ENCODE measurements around the gene SACS. TPM values are rescaled to one million over a fixed set of nuclear protein-coding genes. Genes with fewer than 3 reads are reported as not detected.
A peak's percentile ranks its signal among the peaks of the same experiment; 100 is the strongest.

The SACS gene
- total RNA-seq, 1 experiment from 2014 or later: 11.6 TPM

DNA sequence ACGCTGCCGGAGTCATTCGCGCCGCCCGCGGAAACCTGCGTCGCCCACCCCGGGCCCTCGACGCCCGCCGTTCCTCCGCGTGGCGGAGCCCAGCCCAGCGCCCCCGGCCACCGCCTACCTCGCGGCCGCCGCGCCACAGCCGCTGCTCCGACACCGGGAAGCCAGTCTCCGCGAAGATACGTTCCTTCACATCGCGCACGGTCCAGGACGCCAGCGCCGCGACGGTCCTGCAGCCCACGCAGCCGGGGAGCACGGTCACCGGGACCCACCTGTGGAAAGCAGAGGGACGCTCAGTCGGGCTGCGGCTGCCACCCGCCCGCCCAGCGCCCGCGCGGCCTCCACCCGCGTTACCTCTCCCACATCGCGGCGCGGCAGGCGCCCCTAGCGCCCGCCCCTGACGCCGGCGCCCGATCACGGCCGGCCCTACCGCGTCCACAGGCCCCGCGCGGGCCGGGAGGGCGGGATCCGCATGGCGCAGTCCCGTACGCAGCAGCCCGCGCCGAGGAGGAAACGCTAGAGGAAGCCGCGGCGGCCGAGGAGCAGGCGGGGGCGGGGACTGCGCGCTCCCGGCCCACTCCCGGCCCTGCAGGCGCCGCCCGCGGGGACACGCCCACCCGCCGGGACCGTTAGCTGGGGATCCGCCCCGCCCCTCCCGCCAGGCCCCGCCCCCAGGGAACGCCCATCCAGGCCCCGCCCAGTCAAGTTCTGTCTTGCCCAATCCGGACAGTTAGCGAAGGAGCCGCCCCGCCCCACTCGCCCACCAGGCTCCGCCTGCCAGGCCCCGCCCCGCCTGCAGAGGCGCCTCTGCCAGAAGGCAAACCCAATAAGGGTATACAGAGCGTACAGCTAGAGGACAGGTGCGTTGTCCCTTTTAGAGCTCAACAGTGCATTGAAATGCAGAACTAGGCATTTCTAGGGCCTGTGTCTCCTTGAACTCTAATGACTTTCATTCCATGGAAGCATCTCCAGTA lies 58.2 kb downstream of the SACS start:
- H3K36me3 Mint-ChIP-seq (ENCODE audit: insufficient read depth, unreplicated experiment): peaks cover 16% of the 10 kb centered on the region
- H3K4me1 Mint-ChIP-seq (ENCODE audit: low read depth, unreplicated experiment): peaks cover 11% of the 10 kb centered on the region
- no peak overlapping the region for H3K27ac Mint-ChIP-seq (ENCODE audit: unreplicated experiment)
- no TSS peak for BruUV-seq (replicated peaks)
- H3K27me3 Mint-ChIP-seq (ENCODE audit: unreplicated experiment): no peaks in the 10 kb centered on the region
- TF ChIP-seq, protein P1, sequence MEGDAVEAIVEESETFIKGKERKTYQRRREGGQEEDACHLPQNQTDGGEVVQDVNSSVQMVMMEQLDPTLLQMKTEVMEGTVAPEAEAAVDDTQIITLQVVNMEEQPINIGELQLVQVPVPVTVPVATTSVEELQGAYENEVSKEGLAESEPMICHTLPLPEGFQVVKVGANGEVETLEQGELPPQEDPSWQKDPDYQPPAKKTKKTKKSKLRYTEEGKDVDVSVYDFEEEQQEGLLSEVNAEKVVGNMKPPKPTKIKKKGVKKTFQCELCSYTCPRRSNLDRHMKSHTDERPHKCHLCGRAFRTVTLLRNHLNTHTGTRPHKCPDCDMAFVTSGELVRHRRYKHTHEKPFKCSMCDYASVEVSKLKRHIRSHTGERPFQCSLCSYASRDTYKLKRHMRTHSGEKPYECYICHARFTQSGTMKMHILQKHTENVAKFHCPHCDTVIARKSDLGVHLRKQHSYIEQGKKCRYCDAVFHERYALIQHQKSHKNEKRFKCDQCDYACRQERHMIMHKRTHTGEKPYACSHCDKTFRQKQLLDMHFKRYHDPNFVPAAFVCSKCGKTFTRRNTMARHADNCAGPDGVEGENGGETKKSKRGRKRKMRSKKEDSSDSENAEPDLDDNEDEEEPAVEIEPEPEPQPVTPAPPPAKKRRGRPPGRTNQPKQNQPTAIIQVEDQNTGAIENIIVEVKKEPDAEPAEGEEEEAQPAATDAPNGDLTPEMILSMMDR (IDR thresholded peaks at IDR 0.05; ENCODE audit: unreplicated experiment): no peak
- peak overlapping the region; percentile 60 for H3K4me3 Mint-ChIP-seq (ENCODE audit: low read depth, unreplicated experiment)
- peak; percentile 89 for DNase-seq
- CTCF ChIA-PET: interaction anchor here (0.6 kb wide), 1 partner anchor 931 kb away, joined by 4 read pairs; no protein-coding TSS in a partner anchor
- intact Hi-C loops (cut with micrococcal nuclease; ENCODE audit: unreplicated experiment): no loop called here
- H3K9me3 Mint-ChIP-seq (ENCODE audit: low read depth, unreplicated experiment): no peaks in the 10 kb centered on the region

DNA sequence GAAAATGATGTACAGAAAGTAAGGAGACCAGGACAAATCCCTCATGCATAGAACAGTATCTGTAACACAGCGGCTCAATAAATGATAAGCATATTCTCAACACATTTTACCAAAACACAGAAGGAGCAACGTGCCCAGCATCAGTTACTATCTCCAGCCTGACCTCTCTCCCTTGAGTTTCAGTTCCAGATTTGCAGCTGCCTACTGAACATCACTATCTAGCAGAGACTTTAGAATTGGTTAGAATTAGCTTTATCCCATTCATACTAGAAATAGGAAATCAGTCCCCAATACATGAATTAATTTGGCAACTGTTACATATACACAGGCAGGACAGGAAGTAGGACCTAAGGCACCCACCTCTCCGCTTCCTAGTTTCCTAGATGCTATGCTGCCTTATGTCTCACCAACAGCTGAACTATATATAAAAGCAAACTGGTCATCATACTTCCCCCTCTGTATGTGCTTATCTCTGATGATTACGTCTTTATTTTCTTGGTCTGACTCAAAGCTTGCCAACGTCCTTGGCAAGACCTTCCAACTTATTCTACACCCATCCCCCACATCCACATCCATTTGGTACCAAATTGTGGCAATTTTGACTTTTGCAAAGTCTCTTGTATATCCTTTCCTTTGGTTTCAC lies 61.1 kb downstream of the SACS start:
- intact Hi-C loops (cut with micrococcal nuclease; ENCODE audit: unreplicated experiment): no loop called here
- Mint-ChIP-seq H3K27me3 (ENCODE audit: unreplicated experiment) (no peaks in the 10 kb centered on the region), H3K27ac (ENCODE audit: unreplicated experiment) (no peak overlapping the region), H3K4me1 (ENCODE audit: low read depth, unreplicated experiment) (peaks cover 11% of the 10 kb centered on the region), H3K36me3 (ENCODE audit: insufficient read depth, unreplicated experiment) (peaks cover 21% of the 10 kb centered on the region), H3K4me3 (ENCODE audit: low read depth, unreplicated experiment) (no peak overlapping the region), H3K9me3 (ENCODE audit: low read depth, unreplicated experiment) (no peaks in the 10 kb centered on the region)
- no TSS peak for BruUV-seq (replicated peaks)
- CTCF ChIA-PET: no interaction called here
- TF ChIP-seq, protein P1 (IDR thresholded peaks at IDR 0.05; ENCODE audit: unreplicated experiment): no peak
- no peak for DNase-seq

DNA sequence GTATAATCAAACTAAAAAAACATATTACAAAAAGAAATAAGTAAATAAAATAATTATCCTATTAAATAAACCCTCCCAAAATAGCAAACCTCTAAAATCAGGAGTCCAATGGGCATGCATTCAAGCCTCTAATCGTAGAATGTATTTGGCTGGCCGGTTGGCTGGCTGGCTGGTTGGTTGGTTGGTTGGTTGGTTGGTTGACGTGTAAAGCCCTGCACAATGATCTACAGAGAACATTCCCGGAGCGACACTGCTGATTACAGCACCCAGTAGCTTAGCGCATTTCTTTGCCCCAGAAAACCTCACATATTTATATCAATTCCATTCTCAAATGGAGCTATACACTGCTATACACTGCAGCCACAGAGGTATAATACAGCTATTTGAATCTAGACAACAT lies 65.6 kb downstream of the SACS start:
- no peak overlapping the region for H3K4me3 Mint-ChIP-seq (ENCODE audit: low read depth, unreplicated experiment)
- CTCF ChIA-PET: no interaction called here
- H3K4me1 Mint-ChIP-seq (ENCODE audit: low read depth, unreplicated experiment): peaks cover 7% of the 10 kb centered on the region
- TF ChIP-seq, protein P1 (IDR thresholded peaks at IDR 0.05; ENCODE audit: unreplicated experiment): no peak
- intact Hi-C loops (cut with micrococcal nuclease; ENCODE audit: unreplicated experiment): no loop called here
- no peak for DNase-seq
- no peaks in the 10 kb centered on the region for H3K27me3 Mint-ChIP-seq (ENCODE audit: unreplicated experiment)
- H3K9me3 Mint-ChIP-seq (ENCODE audit: low read depth, unreplicated experiment): no peaks in the 10 kb centered on the region
- no TSS peak for BruUV-seq (replicated peaks)
- H3K36me3 Mint-ChIP-seq (ENCODE audit: insufficient read depth, unreplicated experiment): peaks cover 17% of the 10 kb centered on the region
- no peak overlapping the region for H3K27ac Mint-ChIP-seq (ENCODE audit: unreplicated experiment)

DNA sequence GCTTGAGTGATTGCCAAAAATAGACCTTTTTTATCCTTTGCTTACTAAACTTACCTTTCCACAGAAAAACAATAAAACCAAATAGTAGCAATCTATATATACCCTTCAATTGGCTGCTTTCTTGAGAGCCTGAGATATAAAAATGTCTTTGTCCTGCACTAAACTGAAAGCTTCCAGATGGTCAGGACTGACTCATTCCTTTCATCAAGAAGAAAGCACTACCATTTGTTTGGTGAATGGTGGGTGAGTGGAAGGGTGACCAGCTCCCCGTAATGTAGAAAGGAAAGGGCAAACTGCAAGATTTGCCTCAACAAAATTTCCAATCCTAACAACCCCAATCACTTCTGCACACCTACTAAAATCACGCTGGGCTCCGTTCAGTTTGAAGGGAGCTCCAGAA lies 67.8 kb downstream of the SACS start:
- Mint-ChIP-seq H3K36me3 (ENCODE audit: insufficient read depth, unreplicated experiment) (peaks cover 14% of the 10 kb centered on the region), H3K27me3 (ENCODE audit: unreplicated experiment) (no peaks in the 10 kb centered on the region), H3K4me1 (ENCODE audit: low read depth, unreplicated experiment) (no peaks in the 10 kb centered on the region), H3K27ac (ENCODE audit: unreplicated experiment) (no peak overlapping the region), H3K4me3 (ENCODE audit: low read depth, unreplicated experiment) (no peak overlapping the region), H3K9me3 (ENCODE audit: low read depth, unreplicated experiment) (no peaks in the 10 kb centered on the region)
- CTCF ChIA-PET: interaction anchor here (0.5 kb wide), 1 partner anchor 466 kb away, joined by 3 read pairs; no protein-coding TSS in a partner anchor
- TF ChIP-seq, protein P1 (IDR thresholded peaks at IDR 0.05; ENCODE audit: unreplicated experiment): no peak
- no TSS peak for BruUV-seq (replicated peaks)
- no peak for DNase-seq
- intact Hi-C loops (cut with micrococcal nuclease; ENCODE audit: unreplicated experiment): no loop called here
